AG09319 (cell line): ENCODE measurements around the gene LRRFIP1.

Experiments used
- DNase-seq: peaks from one replicate; pipeline ENCODE4 v3.0.0-alpha.2; 2010; ENCODE audit warnings: low read depth; ENCODE audit errors: extremely low read depth
- CTCF ChIP-seq: IDR thresholded peaks from 2 replicates; pipeline ENCODE4 v1.5.1; 2011; ENCODE audit warnings: low read depth, mild to moderate bottlenecking, inconsistent platforms, low read length, moderate library complexity

The LRRFIP1 gene

DNA sequence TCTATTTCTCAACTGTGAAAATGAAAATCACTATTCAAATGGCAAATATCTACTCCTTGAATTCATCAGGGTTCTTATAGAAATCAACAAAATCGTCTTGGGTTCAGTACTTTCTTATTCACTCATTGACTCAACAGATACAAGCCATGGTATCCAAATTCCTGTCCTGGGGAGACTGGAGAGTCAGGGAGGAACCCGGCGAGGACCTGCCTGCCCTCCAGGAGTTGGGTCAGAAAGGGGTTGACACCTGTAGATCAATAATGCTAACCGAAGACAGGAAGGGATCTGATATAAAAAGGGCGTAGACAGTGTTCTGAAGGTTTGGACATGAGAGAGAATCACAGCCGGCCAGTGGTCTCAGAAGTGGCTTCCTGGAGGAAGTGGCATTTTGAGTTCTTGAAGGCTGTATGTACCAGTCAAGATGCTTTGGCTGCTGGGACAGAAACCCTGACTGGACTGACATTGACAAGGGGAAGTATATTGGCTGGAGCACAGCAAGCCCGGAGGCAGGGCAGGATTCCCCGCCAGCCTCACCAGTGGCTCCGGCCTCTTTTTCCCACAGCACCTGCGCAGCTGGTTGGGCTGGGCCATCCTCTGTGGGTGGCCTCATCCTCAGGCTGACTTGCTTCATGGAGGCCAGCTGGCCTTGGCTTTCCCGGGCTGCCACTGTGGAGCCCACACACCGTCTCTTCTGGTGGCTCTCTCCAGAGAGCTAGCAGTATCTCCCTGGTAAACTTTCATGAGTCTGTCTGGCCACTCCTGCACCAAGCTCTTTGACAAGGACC, 3.0 kb downstream of the LRRFIP1 start:
- DNase-seq, result no peak
- no peak for TF ChIP-seq CTCF

GRCh38 chr2:237631007-237631785, 3.8 kb downstream of the LRRFIP1 start:
- TF ChIP-seq CTCF, result no peak
- no peak for DNase-seq

GRCh38 chr2:237631801-237632585, 4.6 kb downstream of the LRRFIP1 start:
- no peak for DNase-seq
- TF ChIP-seq CTCF, result no peak

DNA sequence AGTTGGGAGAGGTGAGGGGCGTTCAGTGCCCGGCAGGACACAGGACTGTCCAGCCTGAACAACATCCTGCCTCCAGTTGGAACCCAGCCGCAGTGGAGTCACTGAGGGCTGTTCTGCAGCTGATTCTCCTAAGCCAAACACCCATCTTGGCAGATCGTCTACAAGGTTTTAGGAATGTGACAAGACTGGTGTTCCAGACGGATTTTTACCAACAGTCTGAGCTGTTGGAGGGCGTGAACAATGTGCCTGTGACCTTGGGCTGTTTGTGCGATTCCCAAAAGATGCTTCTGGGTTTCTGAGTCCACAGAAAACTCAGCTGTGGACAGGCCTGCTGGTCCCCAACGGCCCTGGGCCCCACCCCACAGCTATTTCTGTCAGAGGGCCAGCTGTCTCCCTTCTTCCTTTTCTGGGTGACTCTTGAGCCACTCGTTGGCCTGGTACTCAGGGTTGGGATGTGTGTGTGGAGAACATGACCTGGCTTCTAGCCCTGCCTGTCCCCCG, 5.7 kb downstream of the LRRFIP1 start:
- no peak for TF ChIP-seq CTCF
- DNase-seq, result no peak

DNA sequence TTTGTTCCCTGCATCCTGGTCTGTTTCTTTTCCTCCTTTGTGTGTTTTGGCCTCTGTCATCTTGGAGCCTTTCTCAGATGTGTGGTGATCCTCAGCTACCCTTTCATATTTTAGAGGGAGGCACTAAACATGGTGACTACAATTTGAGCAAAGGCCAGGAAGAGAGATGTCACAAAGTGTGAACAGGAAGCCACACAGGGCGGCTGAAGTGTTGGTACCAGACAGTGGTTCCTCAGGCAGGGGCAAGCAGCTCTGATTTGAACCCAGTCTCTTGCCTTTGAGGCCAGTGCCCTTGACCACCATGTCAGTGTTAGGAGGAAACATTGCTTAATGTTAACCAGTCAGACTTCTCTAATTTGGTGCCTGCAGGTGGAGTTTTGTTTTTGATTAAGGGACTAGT, 9.2 kb downstream of the LRRFIP1 start:
- TF ChIP-seq CTCF, result no peak
- no peak for DNase-seq

DNA sequence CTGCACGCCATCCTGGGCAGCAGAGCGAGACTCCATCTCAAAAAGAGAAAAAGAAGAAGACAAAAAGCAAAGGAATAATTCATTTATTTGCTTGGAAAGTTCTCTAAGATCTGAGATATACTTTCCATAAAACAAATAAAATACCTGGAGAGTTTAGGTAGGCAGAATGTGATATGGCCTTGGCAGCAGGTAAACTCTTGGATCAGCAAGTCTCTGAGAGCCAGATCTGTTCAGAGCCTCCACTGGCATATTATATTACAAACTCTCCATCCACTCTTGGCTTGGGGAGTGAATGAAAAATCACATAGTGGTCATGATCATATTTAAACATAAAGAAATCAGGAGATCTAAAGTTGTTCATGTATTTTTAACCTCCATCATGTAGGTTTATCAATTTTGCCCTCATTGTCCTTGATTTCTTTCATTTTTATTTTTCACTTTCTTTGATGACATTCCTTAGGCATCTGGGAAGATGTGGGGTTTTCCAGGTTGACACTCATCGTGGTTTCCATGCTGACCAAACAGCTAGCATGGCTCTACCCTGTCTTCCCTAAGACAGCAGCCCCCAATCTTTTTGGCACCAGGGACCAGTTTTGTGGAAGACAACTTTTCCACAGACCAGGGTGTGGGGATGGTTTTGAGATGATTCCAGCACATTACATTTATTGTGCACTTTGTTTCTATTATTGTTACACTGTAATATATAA, 10.2 kb downstream of the LRRFIP1 start:
- no peak for DNase-seq
- TF ChIP-seq CTCF, result no peak
